OCI-LY1 (cell line): ENCODE data around the gene ATCAY.

Experiments used
- CTCF ChIP-seq: fragments of 200-600 bp; sonication (generic), shearing (Covaris generic); IDR thresholded peaks from 2 replicates; pipeline ENCODE4 v1.5.1; 2017; ENCODE audit warnings: mild to moderate bottlenecking, antibody characterized with exemption, low read length, moderate library complexity, mixed read lengths
- EZH2 ChIP-seq: fragments of 200-600 bp; sonication (generic), shearing (Covaris generic); IDR thresholded peaks from 2 replicates; pipeline ENCODE4 v1.8.0; 2017; ENCODE audit warnings: borderline replicate concordance, mixed run types, mild to moderate bottlenecking, antibody characterized with exemption, low read length, moderate library complexity, mixed read lengths

- no peak for TF ChIP-seq CTCF
- no peak for TF ChIP-seq EZH2
Measured at GRCh38 chr19:3893509-3894179, 13.2 kb downstream of the ATCAY start.
